ENCODE data around the gene GIMD1.

GIMD1 gene

DNA sequence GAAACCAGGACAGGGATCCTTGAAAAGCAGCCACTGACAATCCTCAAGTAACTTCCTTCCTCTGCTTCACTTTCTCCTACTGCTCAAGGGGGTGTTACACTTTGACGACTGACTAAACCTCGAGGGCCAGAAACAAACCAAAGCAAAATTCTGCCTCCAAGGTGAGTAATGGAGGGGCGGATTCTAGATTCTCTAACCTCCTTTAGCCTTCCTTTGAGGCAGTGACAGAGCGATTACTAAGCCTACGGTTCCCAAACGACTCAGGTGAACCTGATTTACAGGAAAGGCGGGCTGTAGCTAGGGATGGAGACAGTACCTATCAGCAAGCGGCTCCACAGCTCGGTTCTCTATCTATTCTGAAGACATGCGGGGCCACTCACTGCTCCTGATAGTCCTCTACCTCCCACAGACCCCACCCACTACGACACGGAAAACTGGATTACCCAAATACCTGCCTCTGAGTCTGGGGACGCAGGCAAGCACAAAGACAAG, 53.1 kb downstream of the GIMD1 start:
- DNase-seq (ENCODE audit: low spot score) (peak; percentile 53), FAIRE-seq (no peak)

DNA sequence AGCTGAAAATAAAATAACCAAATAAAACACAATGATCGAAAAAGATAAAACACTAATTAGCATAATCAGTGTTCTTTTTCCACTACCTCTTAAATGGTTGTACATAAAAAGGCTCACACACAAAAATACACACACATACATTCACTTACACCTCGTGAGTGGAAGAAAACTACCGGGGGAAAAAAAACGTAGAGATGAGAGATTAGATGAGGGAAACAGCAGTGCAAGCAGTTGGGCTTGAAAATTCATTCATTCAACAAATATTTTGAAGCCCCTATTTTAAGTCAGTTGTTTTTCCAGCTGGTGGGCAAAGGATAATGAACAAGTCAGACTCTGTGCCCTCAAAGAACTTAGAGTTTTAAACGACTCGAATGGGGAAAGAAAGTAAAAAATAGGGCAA, 53.6 kb downstream of the GIMD1 start:
- FAIRE-seq (no peak), DNase-seq (ENCODE audit: low spot score) (no peak)

DNA sequence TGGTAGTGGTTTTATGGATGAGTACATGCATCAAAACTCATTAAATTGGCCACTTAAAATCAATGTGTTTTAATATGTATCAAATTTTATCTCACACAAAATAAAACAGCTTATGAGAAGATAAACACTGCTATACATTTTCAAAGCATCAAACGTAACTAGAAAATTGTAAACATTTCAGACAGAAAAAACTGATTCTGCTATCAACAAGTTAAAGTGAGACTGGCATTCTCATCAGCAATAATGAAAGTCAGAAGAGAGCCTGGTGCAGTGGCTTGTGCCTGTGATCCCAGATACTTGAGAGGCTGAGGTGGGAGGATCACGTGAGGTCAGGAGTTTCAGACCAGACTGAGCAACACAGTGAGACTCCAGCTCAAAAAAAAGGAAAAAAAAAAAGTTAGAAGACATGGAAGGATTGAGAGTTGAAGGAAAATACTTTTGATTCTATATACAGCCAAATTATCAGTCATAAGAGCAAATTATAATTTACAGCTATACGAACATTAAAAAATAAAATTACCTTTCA, 55.5 kb downstream of the GIMD1 start:
- DNase-seq (ENCODE audit: low spot score) (no peak), FAIRE-seq (peak; percentile 16)

DNA sequence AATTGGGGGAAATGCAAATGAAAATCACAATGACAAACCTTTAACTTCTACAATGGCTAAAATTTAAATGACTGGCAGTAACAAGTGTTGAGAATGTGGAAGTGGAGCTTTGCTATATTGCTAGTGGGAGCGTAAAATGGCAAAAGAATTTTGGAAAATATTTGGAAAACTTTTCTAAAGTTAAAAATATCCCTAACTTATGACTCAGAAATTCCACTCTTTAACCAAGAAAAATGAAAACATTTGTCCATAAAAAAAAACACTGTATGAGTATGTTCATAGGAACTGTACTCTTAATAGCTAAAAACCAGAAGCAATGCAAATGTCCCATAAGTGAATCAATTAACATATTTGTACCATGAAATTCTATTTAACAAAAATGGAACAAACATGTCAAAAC, 56.2 kb downstream of the GIMD1 start:
- DNase-seq (ENCODE audit: low spot score) (no peak), FAIRE-seq (no peak)
